Chondrocyte (in vitro differentiated cells): Measurements from ENCODE around the gene EPHA1. TPM values are rescaled to one million over a fixed set of nuclear protein-coding genes. Genes with fewer than 3 reads are reported as not detected.
A peak's percentile ranks its signal among the peaks of the same experiment; 100 is the strongest.

Experiments
- DNase-seq: peaks from one replicate; pipeline ENCODE4 v3.0.0; 2021; ENCODE audit warnings: mixed read lengths, low spot score
- H3K27ac Mint-ChIP-seq: one replicate; pipeline ENCODE4 v1.8.0; 2021; ENCODE audit warnings: mild to moderate bottlenecking, moderate library complexity, mixed read lengths; ENCODE audit not compliant: unreplicated experiment
- H3K27me3 Mint-ChIP-seq: 2 replicates; pipeline ENCODE4 v1.8.0; 2021; ENCODE audit warnings: low read depth, mixed read lengths
- H3K36me3 Mint-ChIP-seq: 2 replicates; pipeline ENCODE4 v1.8.0; 2021; ENCODE audit warnings: low read depth, mixed read lengths
- H3K4me1 Mint-ChIP-seq: 2 replicates; pipeline ENCODE4 v1.8.0; 2021; ENCODE audit warnings: low read depth, mild to moderate bottlenecking, mixed read lengths
- H3K4me3 Mint-ChIP-seq: one replicate; pipeline ENCODE4 v1.8.0; 2021; ENCODE audit warnings: mild to moderate bottlenecking, moderate library complexity, mixed read lengths; ENCODE audit not compliant: unreplicated experiment
- H3K9me3 Mint-ChIP-seq: 2 replicates; pipeline ENCODE4 v1.8.0; 2021; ENCODE audit warnings: low read depth, mixed read lengths
- CTCF ChIP-seq: fragments of 200-600 bp; sonication (generic); IDR thresholded peaks from 2 replicates; pipeline ENCODE4 v1.5.0; 2021; ENCODE audit warnings: antibody characterized with exemption, mild to moderate bottlenecking, moderate library complexity
- microRNA-seq: library from miRNA; unstranded; fragments of <30 nt; microRNA quantifications from one replicate; pipeline ENCODE4 v1.2.0, GENCODE V29; 2020; ENCODE audit warnings: borderline number of aligned reads
- total RNA-seq: library from RNA; stranded (reverse); gene quantifications from 3 replicates; pipeline ENCODE4 v1.2.1, GENCODE V29; 2021

Gene EPHA1
- total RNA-seq, 1 donor from 2014 or later = not detected

- H3K4me1 Mint-ChIP-seq = peaks cover 8% of the 10 kb centered on the region
- no peak overlapping the region for H3K27ac Mint-ChIP-seq
- no peaks in the 10 kb centered on the region for H3K9me3 Mint-ChIP-seq
- DNase-seq = no peak
- no peak overlapping the region for H3K4me3 Mint-ChIP-seq
- no peak for TF ChIP-seq CTCF
- H3K36me3 Mint-ChIP-seq = no peaks in the 10 kb centered on the region
- H3K27me3 Mint-ChIP-seq = peaks cover 54% of the 10 kb centered on the region
These were observed 60.7 kb downstream of the EPHA1 start for GRCh38 chr7:143347950-143348349.

- no peak overlapping the region for H3K4me3 Mint-ChIP-seq
- H3K9me3 Mint-ChIP-seq = no peaks in the 10 kb centered on the region
- no peak overlapping the region for H3K27ac Mint-ChIP-seq
- peaks cover 40% of the 10 kb centered on the region for H3K27me3 Mint-ChIP-seq
- TF ChIP-seq CTCF = no peak
- no peak for DNase-seq
- H3K4me1 Mint-ChIP-seq = peaks cover 8% of the 10 kb centered on the region
- no peaks in the 10 kb centered on the region for H3K36me3 Mint-ChIP-seq
These were observed 62.6 kb downstream of the EPHA1 start for GRCh38 chr7:143346018-143346417.

- H3K4me1 Mint-ChIP-seq = peaks cover 8% of the 10 kb centered on the region
- TF ChIP-seq CTCF = peak; percentile 71
- no peaks in the 10 kb centered on the region for H3K9me3 Mint-ChIP-seq
- peak overlapping the region; percentile 59 for H3K4me3 Mint-ChIP-seq
- H3K27me3 Mint-ChIP-seq = peaks cover 40% of the 10 kb centered on the region
- H3K36me3 Mint-ChIP-seq = no peaks in the 10 kb centered on the region
- H3K27ac Mint-ChIP-seq = no peak overlapping the region
- no peak for DNase-seq
These were observed 63.2 kb downstream of the EPHA1 start for GRCh38 chr7:143345428-143345900.

GRCh38 chr7:143343596-143343995, 65.1 kb downstream of the EPHA1 start:
- Mint-ChIP-seq H3K27me3 (peaks cover 34% of the 10 kb centered on the region), H3K4me3 (no peak overlapping the region), H3K9me3 (no peaks in the 10 kb centered on the region), H3K27ac (no peak overlapping the region), H3K36me3 (no peaks in the 10 kb centered on the region), H3K4me1 (peaks cover 8% of the 10 kb centered on the region)
- DNase-seq = no peak
- TF ChIP-seq CTCF = no peak

GRCh38 chr7:143341842-143342241, 66.8 kb downstream of the EPHA1 start:
- DNase-seq = no peak
- H3K4me3 Mint-ChIP-seq = no peak overlapping the region
- H3K27ac Mint-ChIP-seq = no peak overlapping the region
- no peaks in the 10 kb centered on the region for H3K36me3 Mint-ChIP-seq
- TF ChIP-seq CTCF = no peak
- H3K9me3 Mint-ChIP-seq = no peaks in the 10 kb centered on the region
- H3K4me1 Mint-ChIP-seq = peaks cover 8% of the 10 kb centered on the region
- H3K27me3 Mint-ChIP-seq = peaks cover 36% of the 10 kb centered on the region

Small RNAs within 50 kb of the gene (microRNA-seq; reads per million reads assigned to microRNA genes)
- not detected for gene MIR6892

Other genes with a start within 250 kb of the EPHA1 start
- gene TAS2R39, start 225.4 kb downstream of the EPHA1 start, total RNA-seq = not detected in 3 replicates
- gene TAS2R40, start 186.8 kb downstream of the EPHA1 start, total RNA-seq = not detected in 3 replicates
- 70.1 to 79.6 TPM (median 79.4 TPM) in 3 replicates for gene GSTK1, start 145.4 kb downstream of the EPHA1 start, total RNA-seq
- not detected in 3 replicates for gene TMEM139, start 123.9 kb downstream of the EPHA1 start, total RNA-seq
- gene CASP2, start 120.5 kb downstream of the EPHA1 start, total RNA-seq = 28.7 to 31.5 TPM (median 30.3 TPM) in 3 replicates
- gene CLCN1, start 92.7 kb downstream of the EPHA1 start, total RNA-seq = not detected in 3 replicates
- gene FAM131B, start 46.1 kb downstream of the EPHA1 start, total RNA-seq = 3.0 to 4.0 TPM (median 3.1 TPM) in 3 replicates
- gene ZYX, start 27.5 kb downstream of the EPHA1 start, total RNA-seq = 241 to 386 TPM (median 384 TPM) in 3 replicates
- gene TAS2R60, start 34.6 kb upstream of the EPHA1 start, total RNA-seq = not detected in 3 replicates
- not detected in 3 replicates for gene TAS2R41, start 69.0 kb upstream of the EPHA1 start, total RNA-seq
- 0.23 to 0.63 TPM (median 0.32 TPM) in 3 replicates for gene CTAGE15, start 162.9 kb upstream of the EPHA1 start, total RNA-seq
- gene TCAF2, start 212.1 kb upstream of the EPHA1 start, total RNA-seq = 2.1 to 2.8 TPM (median 2.3 TPM) in 3 replicates